Measurements from ENCODE around the gene C8B.

The C8B gene

GRCh38 chr1:56992318-56993125 lies 26.7 kb upstream of the C8B start:
- Histone ChIP-seq H3K9ac (ENCODE audit: low read depth in 1 of 2, low read length in 2 of 2) (no peak overlapping the region), H3K27ac (ENCODE audit: low read depth in 2 of 2, low read length in 2 of 2) (no peak overlapping the region), H3K4me1 (ENCODE audit: control insufficient read depth in 2 of 2, insufficient read depth in 2 of 2, low read length in 2 of 2) (no peaks in the 10 kb centered on the region)

GRCh38 chr1:56991576-56991975 lies 25.8 kb upstream of the C8B start:
- H3K27me3 ChIP-seq (ENCODE audit: control insufficient read depth in 2 of 2, insufficient read depth in 2 of 2, low read length in 2 of 2): no peaks in the 10 kb centered on the region
- H3K36me3 ChIP-seq (ENCODE audit: control insufficient read depth in 2 of 2, insufficient read depth in 2 of 2, low read length in 2 of 2): no peaks in the 10 kb centered on the region
- no peak overlapping the region for H3K9ac ChIP-seq (ENCODE audit: low read depth in 1 of 2, low read length in 2 of 2)
- no peaks in the 10 kb centered on the region for H3K4me1 ChIP-seq (ENCODE audit: control insufficient read depth in 2 of 2, insufficient read depth in 2 of 2, low read length in 2 of 2)
- H3K4me3 ChIP-seq (ENCODE audit: low read length in 2 of 2): no peak overlapping the region
- no peaks in the 10 kb centered on the region for H3K9me3 ChIP-seq (ENCODE audit: control insufficient read depth in 2 of 2, low read length in 2 of 2)
- H3K27ac ChIP-seq (ENCODE audit: low read depth in 2 of 2, low read length in 2 of 2): no peak overlapping the region

More at GRCh38 chr1:56992318-56993125, 26.7 kb upstream of the C8B start:
- Histone ChIP-seq H3K27me3 (ENCODE audit: control insufficient read depth in 2 of 2, insufficient read depth in 2 of 2, low read length in 2 of 2) (no peaks in the 10 kb centered on the region), H3K9me3 (ENCODE audit: control insufficient read depth in 2 of 2, low read length in 2 of 2) (no peaks in the 10 kb centered on the region), H3K36me3 (ENCODE audit: control insufficient read depth in 2 of 2, insufficient read depth in 2 of 2, low read length in 2 of 2) (no peaks in the 10 kb centered on the region), H3K4me3 (ENCODE audit: low read length in 2 of 2) (no peak overlapping the region)

DNA sequence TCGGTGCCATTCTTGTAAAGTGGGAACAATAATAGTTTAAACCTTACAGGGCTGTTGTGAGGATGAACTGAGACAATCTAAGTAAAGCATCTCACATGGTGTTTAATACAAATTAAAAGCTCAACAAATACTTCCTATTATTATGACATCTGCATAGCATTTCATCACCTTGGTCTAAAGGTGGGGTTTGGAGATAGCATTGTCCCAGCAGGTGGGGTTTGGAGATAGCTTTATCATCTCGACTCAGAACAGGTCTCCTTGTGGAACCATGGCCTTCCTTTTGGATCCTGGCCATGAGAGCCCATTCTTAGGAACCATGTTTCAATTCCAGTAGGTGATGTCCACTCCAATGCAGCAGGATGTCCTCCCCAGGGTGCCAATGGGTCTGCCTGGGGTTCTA lies 20.6 kb upstream of the C8B start:
- H3K27me3 ChIP-seq (ENCODE audit: control insufficient read depth in 2 of 2, insufficient read depth in 2 of 2, low read length in 2 of 2): no peaks in the 10 kb centered on the region
- H3K9me3 ChIP-seq (ENCODE audit: control insufficient read depth in 2 of 2, low read length in 2 of 2): no peaks in the 10 kb centered on the region
- H3K4me1 ChIP-seq (ENCODE audit: control insufficient read depth in 2 of 2, insufficient read depth in 2 of 2, low read length in 2 of 2): no peaks in the 10 kb centered on the region
- H3K4me3 ChIP-seq (ENCODE audit: low read length in 2 of 2): no peak overlapping the region
- no peak overlapping the region for H3K27ac ChIP-seq (ENCODE audit: low read depth in 2 of 2, low read length in 2 of 2)
- H3K9ac ChIP-seq (ENCODE audit: low read depth in 1 of 2, low read length in 2 of 2): no peak overlapping the region
- H3K36me3 ChIP-seq (ENCODE audit: control insufficient read depth in 2 of 2, insufficient read depth in 2 of 2, low read length in 2 of 2): no peaks in the 10 kb centered on the region

GRCh38 chr1:56985857-56986256 lies 20.0 kb upstream of the C8B start:
- H3K9ac ChIP-seq (ENCODE audit: low read depth in 1 of 2, low read length in 2 of 2): no peak overlapping the region
- H3K4me1 ChIP-seq (ENCODE audit: control insufficient read depth in 2 of 2, insufficient read depth in 2 of 2, low read length in 2 of 2): no peaks in the 10 kb centered on the region
- no peaks in the 10 kb centered on the region for H3K36me3 ChIP-seq (ENCODE audit: control insufficient read depth in 2 of 2, insufficient read depth in 2 of 2, low read length in 2 of 2)
- no peak overlapping the region for H3K4me3 ChIP-seq (ENCODE audit: low read length in 2 of 2)
- no peak overlapping the region for H3K27ac ChIP-seq (ENCODE audit: low read depth in 2 of 2, low read length in 2 of 2)
- H3K9me3 ChIP-seq (ENCODE audit: control insufficient read depth in 2 of 2, low read length in 2 of 2): no peaks in the 10 kb centered on the region
- H3K27me3 ChIP-seq (ENCODE audit: control insufficient read depth in 2 of 2, insufficient read depth in 2 of 2, low read length in 2 of 2): no peaks in the 10 kb centered on the region

GRCh38 chr1:56983484-56983883 lies 17.7 kb upstream of the C8B start:
- H3K36me3 ChIP-seq (ENCODE audit: control insufficient read depth in 2 of 2, insufficient read depth in 2 of 2, low read length in 2 of 2): no peaks in the 10 kb centered on the region
- H3K27me3 ChIP-seq (ENCODE audit: control insufficient read depth in 2 of 2, insufficient read depth in 2 of 2, low read length in 2 of 2): no peaks in the 10 kb centered on the region
- H3K9me3 ChIP-seq (ENCODE audit: control insufficient read depth in 2 of 2, low read length in 2 of 2): no peaks in the 10 kb centered on the region
- H3K27ac ChIP-seq (ENCODE audit: low read depth in 2 of 2, low read length in 2 of 2): no peak overlapping the region
- no peaks in the 10 kb centered on the region for H3K4me1 ChIP-seq (ENCODE audit: control insufficient read depth in 2 of 2, insufficient read depth in 2 of 2, low read length in 2 of 2)
- no peak overlapping the region for H3K9ac ChIP-seq (ENCODE audit: low read depth in 1 of 2, low read length in 2 of 2)
- no peak overlapping the region for H3K4me3 ChIP-seq (ENCODE audit: low read length in 2 of 2)

DNA sequence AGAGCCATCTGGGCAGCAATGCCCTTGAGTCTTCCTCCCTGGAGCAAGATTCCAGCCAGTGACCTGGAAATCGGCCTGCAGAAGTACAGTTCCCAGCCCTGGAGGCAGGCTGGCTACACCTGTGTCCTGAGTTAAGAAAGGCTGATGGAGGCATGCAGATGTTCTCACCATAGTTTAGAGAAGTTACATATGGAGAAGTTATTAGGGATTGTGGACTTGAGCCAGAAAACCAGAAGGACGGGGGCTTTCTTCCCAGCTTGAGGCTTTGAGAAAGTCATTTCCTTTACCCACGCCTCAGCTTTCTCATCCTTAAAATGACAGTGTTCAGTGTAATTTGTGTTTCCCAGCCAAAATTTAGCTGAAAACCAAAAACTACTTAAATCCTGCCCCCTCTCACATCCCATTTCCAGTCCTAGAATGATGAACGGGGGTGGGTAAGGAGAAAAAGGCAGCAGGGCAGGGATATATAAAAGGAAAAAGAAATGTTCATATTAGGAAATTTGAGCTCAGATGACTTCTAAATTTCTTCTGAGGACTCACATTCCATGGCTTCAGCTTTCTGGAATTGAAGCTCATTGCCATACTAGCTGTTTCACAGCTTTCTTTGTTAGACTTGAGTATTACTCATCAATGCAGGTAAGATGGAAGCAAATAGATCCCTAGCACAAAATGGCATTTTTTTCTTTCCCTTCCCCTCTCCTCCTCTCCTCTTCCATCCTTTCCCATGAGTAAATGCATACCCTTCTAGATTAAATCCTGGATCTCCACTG lies 14.4 kb upstream of the C8B start:
- Histone ChIP-seq H3K4me3 (ENCODE audit: low read length in 2 of 2) (no peak overlapping the region), H3K27ac (ENCODE audit: low read depth in 2 of 2, low read length in 2 of 2) (no peak overlapping the region), H3K27me3 (ENCODE audit: control insufficient read depth in 2 of 2, insufficient read depth in 2 of 2, low read length in 2 of 2) (no peaks in the 10 kb centered on the region), H3K36me3 (ENCODE audit: control insufficient read depth in 2 of 2, insufficient read depth in 2 of 2, low read length in 2 of 2) (no peaks in the 10 kb centered on the region), H3K9me3 (ENCODE audit: control insufficient read depth in 2 of 2, low read length in 2 of 2) (no peaks in the 10 kb centered on the region), H3K4me1 (ENCODE audit: control insufficient read depth in 2 of 2, insufficient read depth in 2 of 2, low read length in 2 of 2) (no peaks in the 10 kb centered on the region), H3K9ac (ENCODE audit: low read depth in 1 of 2, low read length in 2 of 2) (no peak overlapping the region)

DNA sequence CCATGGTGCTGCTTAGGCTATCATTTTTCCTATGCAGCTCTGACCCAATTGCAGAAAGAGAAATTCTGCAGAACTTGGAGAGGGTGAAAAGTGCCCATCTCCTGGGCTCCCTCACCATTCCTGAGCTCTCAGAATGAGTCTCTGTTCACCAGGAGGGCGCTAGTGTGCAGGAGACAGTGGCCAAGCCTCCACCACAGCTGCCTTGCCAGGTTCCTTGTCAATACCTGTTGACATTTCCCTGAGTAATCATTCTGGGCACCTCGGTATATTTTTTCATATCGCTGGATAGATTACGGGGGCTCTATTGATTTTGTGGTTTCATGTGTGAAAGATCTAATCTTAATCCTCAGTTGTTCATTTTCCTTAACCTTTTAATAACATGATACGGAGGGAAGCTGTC lies 13.0 kb upstream of the C8B start:
- no peak overlapping the region for H3K9ac ChIP-seq (ENCODE audit: low read depth in 1 of 2, low read length in 2 of 2)
- H3K4me3 ChIP-seq (ENCODE audit: low read length in 2 of 2): no peak overlapping the region
- no peaks in the 10 kb centered on the region for H3K4me1 ChIP-seq (ENCODE audit: control insufficient read depth in 2 of 2, insufficient read depth in 2 of 2, low read length in 2 of 2)
- no peaks in the 10 kb centered on the region for H3K9me3 ChIP-seq (ENCODE audit: control insufficient read depth in 2 of 2, low read length in 2 of 2)
- no peaks in the 10 kb centered on the region for H3K36me3 ChIP-seq (ENCODE audit: control insufficient read depth in 2 of 2, insufficient read depth in 2 of 2, low read length in 2 of 2)
- H3K27ac ChIP-seq (ENCODE audit: low read depth in 2 of 2, low read length in 2 of 2): no peak overlapping the region
- no peaks in the 10 kb centered on the region for H3K27me3 ChIP-seq (ENCODE audit: control insufficient read depth in 2 of 2, insufficient read depth in 2 of 2, low read length in 2 of 2)

DNA sequence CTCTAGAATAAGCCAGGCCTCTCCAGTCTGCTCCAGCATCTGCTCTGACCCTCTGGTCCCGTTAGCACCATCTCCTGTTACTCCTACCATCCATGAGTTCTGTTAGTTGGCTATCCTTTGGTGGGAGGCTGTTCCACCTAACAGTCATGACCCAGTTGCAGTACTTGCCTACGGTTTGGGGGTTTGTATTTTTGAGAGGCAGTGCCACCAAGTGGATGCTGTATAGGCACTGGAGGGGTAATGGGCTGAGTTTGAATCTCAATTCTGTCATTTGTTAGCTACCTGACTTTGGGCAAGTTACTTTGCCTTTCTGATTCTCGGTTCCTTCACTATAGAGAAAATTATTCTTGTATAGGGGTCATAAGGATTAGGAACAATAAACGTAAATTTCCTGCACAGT lies 12.1 kb upstream of the C8B start:
- Histone ChIP-seq H3K9ac (ENCODE audit: low read depth in 1 of 2, low read length in 2 of 2) (no peak overlapping the region), H3K4me3 (ENCODE audit: low read length in 2 of 2) (no peak overlapping the region), H3K36me3 (ENCODE audit: control insufficient read depth in 2 of 2, insufficient read depth in 2 of 2, low read length in 2 of 2) (no peaks in the 10 kb centered on the region), H3K27ac (ENCODE audit: low read depth in 2 of 2, low read length in 2 of 2) (no peak overlapping the region), H3K4me1 (ENCODE audit: control insufficient read depth in 2 of 2, insufficient read depth in 2 of 2, low read length in 2 of 2) (no peaks in the 10 kb centered on the region), H3K9me3 (ENCODE audit: control insufficient read depth in 2 of 2, low read length in 2 of 2) (no peaks in the 10 kb centered on the region), H3K27me3 (ENCODE audit: control insufficient read depth in 2 of 2, insufficient read depth in 2 of 2, low read length in 2 of 2) (no peaks in the 10 kb centered on the region)

GRCh38 chr1:56975446-56975845 lies 9.6 kb upstream of the C8B start:
- Histone ChIP-seq H3K36me3 (ENCODE audit: control insufficient read depth in 2 of 2, insufficient read depth in 2 of 2, low read length in 2 of 2) (no peaks in the 10 kb centered on the region), H3K4me1 (ENCODE audit: control insufficient read depth in 2 of 2, insufficient read depth in 2 of 2, low read length in 2 of 2) (no peaks in the 10 kb centered on the region), H3K27me3 (ENCODE audit: control insufficient read depth in 2 of 2, insufficient read depth in 2 of 2, low read length in 2 of 2) (no peaks in the 10 kb centered on the region), H3K9me3 (ENCODE audit: control insufficient read depth in 2 of 2, low read length in 2 of 2) (no peaks in the 10 kb centered on the region), H3K4me3 (ENCODE audit: low read length in 2 of 2) (no peak overlapping the region), H3K9ac (ENCODE audit: low read depth in 1 of 2, low read length in 2 of 2) (no peak overlapping the region), H3K27ac (ENCODE audit: low read depth in 2 of 2, low read length in 2 of 2) (no peak overlapping the region)

DNA sequence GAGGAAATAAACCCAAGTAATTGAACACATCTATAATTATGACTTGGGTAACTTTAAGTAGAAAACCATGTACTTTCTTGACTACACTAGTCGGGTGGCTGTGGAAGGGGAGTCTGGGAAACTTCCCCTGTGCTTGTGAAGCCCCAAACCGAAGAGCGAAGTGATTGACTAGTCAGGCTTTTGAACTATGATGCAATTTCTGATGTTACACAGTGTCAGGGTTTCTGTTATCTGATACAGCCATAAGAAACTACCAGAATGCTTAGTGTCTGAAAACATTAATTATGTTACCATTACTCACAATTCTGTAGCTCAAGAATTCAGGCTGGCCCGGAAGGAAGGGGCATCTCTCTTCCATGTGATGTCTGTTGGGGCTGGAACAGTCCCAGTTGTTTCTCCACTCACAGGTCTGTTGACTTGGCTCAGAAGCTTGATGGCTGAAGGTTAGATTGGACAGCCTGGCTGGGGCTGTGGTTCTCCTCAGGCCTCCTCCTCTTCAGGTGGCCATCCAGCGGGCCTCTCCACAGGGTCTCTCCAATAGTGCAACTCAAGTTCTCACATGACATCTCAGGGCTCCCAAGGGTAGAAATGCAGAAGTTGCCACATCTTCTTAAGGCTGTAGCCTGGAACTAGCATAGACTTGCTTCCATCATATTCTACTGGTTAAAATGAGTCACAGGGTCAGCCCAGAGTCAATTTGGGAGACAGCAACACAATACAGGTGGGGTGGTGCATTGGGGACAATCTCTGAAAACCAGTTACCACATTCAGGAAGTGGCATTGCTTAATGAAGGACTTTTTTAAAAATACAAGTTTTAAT lies 8.3 kb upstream of the C8B start:
- Histone ChIP-seq H3K9ac (ENCODE audit: low read depth in 1 of 2, low read length in 2 of 2) (no peak overlapping the region), H3K4me1 (ENCODE audit: control insufficient read depth in 2 of 2, insufficient read depth in 2 of 2, low read length in 2 of 2) (no peaks in the 10 kb centered on the region), H3K4me3 (ENCODE audit: low read length in 2 of 2) (no peak overlapping the region), H3K27ac (ENCODE audit: low read depth in 2 of 2, low read length in 2 of 2) (no peak overlapping the region), H3K36me3 (ENCODE audit: control insufficient read depth in 2 of 2, insufficient read depth in 2 of 2, low read length in 2 of 2) (no peaks in the 10 kb centered on the region), H3K9me3 (ENCODE audit: control insufficient read depth in 2 of 2, low read length in 2 of 2) (no peaks in the 10 kb centered on the region), H3K27me3 (ENCODE audit: control insufficient read depth in 2 of 2, insufficient read depth in 2 of 2, low read length in 2 of 2) (no peaks in the 10 kb centered on the region)
